ENCODE measurements around the gene DOK1.

The DOK1 gene

DNA sequence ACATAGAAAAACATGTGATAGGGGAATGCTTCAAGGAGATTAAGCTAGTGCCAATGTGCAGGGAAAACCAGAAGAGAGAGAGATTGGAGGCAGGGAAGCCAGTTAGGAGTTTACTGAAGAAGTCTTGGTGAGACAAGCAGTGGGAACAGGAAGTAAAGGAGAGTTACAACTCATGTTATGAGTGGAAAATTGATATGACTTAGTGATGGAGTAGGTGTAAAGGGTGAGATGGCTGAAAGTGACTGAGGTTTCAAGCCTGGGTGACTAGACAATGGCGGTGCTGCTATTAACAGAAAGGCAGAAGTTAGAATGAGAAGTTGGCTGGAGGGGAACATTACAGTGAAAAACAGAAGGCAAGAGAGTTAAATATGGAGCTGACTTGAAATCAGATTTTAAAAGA lies 16.5 kb downstream of the DOK1 start:
- no peak for DNase-seq

DNA sequence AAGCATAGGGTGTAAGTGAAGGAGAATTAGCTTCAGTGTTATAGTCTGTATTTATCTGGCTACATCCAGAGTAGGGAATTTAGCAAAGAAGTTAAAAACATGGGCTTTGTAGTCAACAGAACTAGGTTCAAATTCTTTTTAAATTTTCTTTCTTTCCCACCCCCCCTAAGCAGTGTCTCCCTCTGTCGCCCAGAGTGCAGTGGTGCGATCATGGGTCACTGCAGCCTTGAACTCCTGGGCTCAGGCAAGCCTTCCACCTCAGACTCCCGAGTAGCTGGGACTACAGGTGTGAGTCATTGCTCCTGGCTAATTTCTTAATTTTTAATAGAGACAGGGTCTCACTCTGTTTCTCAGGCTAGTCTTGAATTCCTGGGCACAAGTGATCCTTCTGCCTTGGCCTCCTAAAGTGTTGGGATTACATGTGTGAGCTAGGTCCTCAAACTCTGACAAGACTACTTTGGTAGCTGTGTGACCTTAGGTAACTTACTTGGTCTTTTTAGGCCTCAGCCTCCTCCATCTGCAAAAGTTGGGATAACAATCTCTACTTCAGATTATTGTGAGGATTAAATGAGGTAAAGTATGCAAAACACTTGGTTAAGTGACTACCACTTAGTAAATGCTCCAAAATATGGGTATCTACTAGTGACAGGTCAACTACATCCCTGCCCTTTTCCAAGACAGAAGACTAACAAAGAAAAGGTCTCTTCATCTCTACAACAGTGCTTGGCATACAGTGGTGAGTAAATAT lies 17.8 kb downstream of the DOK1 start:
- DNase-seq, result no peak

DNA sequence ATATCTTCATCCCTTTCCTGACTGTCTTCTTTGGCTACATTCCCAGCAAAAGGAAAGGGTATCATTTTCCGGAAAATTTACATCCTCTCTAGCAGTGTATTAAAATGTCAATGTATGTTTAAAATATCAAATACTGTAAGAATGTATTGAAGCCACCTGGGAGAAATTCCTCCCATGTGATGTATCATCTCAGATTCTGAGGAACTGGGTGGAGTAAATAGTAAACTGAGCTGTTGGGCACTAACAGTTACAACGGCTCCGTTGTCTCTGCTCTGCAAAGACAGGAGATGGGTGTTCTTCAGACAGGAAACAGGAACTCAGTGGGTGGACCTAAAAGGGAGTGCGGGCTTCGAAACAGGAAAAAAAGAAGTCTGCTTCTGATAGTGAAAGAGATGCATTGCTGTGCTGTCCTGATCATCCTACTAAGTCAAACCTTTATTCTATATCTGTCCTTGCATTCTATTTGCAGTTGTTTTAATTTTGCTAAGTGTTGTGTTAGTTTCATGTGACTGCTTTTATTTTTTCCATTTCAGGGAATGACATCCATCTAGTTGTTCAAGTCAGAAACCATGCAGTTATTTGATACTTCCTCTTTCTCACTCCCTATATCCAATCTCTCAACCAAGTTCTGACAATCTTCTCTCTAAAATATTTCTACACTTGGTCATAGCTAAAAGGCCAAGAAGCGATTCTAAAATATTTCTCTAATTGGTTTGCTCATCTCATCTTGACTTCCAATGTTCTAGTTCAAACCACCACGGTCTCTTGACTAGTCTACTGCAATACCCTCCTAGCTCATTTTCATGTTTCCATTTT lies 19.4 kb downstream of the DOK1 start:
- no peak for DNase-seq

DNA sequence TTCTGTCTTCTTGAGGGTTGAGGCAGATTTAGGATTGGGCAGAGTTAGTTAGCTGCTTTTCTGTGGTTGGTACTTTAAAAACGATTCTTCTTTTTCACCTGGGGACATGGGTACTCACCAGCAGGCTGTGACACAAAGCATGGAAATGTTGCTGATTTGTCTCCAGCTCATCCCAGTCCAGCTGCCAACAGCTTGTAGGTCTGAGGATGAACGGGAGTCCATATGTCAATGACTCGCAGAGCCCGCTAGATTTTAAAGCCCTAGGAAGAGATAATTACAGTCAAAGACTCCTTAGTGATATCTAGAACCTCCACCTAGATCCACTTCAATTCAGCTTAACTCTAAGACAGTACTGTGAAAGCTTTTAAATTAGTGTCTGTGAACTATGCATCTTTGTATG lies 20.8 kb downstream of the DOK1 start:
- DNase-seq, result no peak

DNA sequence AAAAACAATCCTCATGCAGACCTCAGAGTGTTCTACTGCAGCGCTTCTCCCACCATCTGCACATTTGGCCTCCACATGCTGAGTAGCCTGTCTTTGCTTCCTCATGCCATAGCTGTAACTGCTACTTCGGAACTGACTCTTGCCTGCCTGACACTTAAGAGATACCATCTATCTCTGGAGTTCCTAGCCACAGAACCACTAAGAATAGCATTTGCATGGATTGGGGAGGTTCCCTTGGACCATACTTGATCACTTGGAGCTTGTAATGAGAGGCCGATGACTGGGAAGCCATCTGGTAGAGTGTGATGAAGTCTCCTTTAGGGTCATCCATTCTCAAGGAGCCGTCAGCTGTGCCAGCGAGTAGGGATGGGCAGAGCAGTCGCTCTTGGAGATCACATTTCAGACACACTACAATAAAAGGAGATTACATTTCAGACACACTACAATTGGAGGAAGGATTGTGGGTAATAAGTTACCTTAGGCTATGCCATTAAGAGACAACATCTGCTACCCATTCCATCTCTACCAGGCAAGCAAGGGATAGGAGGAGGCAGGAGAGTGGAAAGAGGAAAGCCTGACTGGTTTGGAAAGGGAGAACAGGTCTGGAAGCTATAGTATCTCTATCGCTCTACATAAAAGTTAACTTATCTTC lies 21.8 kb downstream of the DOK1 start:
- DNase-seq, result no peak

DNA sequence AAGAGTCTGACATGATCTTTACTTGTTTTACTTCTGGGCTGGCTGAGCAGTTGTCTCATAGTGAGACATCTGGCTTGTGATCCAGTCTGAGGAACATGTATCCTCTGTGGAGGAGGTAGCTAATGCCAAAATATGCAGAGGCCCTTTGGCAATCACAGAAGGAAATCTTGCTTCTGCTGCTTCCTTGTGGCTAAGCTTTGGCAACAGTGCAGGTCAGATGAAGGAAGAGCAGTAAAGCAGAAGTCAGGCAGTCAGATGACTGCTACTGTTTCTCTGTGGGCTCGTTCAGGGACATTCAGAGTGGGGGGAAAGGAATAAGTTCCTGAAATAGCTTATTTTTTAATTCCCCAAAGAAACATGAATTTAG lies 22.3 kb downstream of the DOK1 start:
- DNase-seq, result no peak

DNA sequence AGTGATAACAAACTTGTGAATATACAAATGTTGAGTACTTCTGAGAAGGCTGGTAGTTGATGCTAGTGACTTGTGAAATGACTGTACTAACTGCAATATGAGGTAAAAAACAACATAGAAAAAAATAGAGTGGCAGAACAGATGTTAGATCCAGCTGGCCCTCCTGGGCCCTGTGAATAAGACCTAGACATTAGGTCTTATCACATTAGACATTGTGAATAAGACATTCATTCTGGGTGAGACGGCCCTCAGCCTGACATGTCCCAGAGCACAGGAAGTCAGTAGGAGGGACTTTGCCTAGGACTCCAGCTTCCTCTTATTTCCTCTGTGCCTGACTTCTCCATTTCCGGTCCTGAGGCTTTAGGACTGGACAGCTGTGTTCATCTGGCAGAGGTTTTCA lies 22.9 kb downstream of the DOK1 start:
- no peak for DNase-seq

DNA sequence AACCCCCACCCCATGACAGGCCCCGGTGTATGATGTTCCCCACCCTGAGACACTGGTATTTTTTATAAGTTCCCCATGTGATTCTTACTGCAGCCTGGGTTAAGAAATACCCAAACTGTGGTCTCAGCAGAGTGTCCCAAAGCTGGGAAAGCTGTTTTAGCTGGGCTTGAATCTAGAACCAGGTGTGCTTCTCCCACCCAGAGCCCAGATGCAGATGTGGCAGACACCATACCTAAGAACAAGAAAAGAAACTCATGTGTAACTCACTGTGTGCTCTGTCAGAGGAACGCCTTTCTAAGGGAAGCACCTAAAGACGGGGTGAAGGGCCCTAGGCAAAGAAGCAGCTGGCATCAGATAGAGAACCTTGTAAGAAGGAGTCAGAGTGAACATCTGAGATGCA lies 23.9 kb downstream of the DOK1 start:
- no peak for DNase-seq

DNA sequence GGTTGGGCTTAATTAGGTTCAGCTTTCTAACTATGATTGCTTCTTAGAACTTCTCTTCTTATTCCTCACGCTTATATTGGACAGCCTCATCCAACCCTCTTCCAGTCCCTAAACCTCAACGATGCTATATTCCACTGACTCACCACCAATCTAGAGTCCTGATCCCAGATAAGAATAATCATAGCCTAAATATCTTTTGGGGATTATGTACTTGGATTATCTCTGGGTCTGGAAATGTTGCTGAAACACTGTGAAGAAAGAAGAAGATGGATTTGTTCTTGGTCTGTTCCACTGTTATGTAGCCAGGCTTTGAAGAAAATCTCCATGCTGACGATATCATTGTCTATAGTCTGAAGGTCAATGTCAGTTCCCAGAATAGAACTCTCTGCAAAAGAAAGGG lies 26.9 kb downstream of the DOK1 start:
- DNase-seq, result no peak

DNA sequence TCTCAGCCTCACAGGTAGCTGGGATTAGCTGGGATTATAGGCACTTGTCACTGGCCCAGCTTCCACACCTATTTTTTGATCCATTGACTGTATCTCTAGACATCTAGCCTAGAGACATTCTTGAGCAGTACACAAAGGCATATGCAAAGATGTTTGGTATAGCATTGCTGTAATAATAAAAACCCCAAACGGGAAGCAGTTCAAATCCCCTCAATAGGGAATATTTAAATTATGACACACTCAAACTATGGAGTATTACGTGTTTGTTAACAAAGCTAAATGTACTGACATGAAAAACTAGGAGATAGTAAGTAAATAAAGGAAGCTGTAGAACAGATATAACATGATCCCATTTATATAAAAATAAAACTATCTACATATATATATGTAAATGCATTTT lies 27.7 kb downstream of the DOK1 start:
- DNase-seq, result no peak

DNA sequence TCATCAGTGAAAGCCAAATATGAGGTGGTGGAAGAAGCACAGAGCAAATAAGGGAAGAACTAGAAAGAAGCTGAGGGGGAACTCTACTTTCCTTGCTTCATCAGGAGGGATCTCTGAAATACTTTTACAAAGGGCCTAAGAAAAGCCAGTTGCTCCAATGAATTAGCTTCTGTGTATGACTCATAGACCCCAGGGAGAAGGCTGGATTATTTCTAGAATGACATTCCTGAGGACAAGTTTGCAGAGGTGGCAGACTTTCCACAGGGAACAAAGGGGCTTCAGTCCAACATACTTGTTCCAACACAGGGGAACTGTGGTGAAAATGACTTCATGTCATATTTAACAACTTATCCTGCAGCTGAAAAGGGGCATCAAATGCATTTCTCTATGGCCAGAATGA lies 29.0 kb downstream of the DOK1 start:
- no peak for DNase-seq

DNA sequence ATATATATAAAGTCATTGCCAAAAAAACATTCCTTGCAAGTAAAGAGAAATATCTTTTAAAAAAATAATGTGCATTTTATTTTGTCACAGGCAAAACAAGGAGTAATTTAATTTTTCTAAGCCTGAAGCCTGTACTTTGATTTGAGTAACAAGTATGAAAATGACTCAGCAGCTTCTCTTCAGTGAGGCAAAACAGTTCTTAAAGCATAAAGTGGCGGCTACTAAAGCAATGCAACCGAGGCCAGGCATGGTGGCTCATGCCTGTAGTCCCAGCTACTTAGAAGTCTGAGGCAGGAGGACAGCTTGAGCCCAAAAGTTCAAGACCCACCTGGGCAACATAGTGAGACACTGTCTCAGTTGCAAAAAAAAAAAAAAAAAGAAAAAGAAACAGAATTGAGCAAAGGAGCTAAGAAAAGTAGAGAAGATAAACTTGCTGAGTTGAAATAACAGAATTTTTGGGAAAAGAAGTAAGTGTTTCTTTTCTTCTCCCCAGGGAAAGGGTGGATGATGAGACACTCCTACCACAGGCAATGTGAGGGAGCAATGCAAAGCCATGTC lies 29.6 kb downstream of the DOK1 start:
- DNase-seq, result no peak

DNA sequence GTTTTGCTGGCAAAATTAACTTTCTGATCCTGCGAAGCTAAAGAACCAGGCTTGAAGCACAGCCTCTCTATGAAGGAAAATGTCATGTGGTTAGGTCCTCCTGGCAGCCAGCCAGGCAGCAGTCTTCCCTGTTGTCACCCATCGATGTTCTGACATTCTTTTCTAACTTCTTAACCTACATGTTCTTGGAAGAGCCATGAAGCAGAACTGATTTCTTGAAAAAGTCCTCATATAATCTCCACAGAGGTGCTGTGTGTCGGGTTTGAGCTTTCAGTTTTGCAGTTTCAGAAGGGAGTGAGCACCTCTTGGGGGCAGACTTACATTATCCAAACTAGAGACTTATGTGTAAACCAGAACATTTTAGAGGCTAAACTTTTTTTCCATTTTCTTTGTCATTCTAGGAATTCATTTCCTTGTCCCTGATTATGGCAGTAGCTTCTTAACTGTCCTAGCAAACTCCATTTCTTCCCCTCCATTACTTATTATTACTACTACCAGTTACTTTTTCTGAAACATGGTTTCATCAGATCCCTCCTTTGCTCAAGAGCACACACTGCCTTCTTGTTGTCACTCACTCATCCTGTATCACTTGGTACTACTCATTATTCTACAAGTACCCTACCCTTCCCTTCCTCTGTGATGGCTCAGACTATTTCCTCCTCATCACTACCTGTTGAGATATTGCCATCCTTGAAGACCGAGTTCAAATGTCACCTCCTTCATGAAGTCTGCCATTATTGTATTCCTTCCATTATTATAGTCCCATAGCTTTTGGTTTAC lies 31.1 kb downstream of the DOK1 start:
- DNase-seq, result no peak

DNA sequence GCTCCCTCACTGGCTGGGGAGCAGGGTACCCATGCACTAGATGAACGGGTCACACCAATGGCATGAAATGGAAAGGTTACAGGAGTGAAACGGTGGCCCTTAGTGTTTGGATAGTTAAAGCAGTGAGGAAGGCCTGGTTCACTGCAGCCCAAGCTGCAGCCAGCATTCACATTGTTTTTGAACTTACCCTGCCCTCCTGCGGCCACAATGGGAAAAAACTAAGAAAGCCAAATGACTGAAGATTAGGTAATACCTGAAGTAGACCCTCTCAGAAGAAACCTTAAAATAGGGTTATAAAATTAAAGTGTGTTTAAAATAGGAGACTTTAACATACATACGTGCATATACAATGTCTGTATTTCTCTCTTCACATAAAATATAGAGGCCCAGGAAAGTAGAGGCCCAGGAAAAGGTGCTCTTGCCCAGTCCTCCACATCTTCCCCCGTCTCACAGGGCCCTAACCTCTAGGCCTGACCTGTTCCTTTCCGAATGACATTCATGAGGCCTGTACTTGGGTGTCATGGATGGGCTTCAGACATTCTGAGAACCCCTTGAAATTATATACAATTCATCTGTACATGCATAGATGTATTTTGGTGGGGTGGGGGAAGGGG lies 33.3 kb downstream of the DOK1 start:
- peak; percentile 17 for DNase-seq

DNA sequence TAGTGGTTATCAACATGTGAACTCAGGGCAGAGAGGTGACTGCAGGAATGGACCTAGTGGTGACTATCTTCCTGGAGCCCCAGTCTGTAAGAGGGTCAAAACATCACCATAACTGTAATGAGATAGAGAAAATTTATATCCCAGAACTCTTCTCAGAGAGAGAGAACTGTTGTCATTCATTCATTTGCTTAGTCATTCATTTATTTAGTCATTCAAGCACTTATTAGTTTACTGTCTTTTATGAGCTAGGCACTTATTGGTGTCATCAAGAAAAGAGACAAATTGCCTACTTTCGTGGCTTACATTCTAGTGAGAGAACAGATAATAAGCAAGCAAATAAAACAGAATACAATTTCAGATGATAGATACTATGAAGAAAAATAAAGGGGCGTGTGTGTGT lies 34.1 kb downstream of the DOK1 start:
- DNase-seq, result no peak

DNA sequence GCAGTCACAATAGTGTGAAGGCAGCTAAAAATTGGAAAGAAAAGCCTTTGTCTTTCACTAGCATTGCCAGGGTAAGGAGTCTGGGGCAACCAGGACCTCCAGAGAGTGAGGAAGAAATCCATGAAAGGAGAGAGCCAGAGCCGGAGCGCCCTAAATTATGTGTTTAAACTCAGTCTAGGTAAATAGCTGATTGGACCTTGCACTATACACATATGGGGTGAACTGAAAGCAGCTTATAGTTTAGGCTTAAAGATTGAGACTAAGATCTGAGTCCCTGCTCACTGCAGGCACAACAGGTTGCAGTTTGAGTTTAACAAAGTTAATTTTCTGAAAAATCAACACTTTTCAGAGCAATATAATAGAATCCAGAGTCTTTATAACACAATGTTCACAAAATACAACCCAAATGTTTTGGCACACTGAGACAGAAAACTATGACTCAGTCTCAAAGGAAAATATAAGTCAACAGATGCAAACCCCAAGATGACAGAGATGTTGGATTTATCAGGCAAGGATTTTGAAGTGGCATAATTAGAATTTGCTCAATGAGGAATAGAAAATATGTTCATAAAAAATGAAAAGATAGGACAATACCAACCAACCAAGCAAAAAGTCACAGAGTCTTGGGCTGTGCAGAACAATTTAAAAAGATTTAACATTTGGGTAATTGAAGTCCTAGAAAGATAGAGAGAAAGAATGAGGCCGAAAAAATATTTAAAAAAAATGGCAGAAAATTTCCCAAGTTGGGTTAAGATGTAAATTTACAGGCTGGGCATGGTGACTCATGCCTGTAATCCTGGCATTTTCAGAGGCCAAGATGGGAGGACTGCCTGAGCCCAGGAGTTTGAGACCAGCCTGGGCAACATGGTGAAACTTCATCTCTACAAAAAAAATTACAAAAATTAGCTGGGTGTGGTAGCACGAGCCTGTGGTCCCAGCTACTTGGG lies 39.6 kb downstream of the DOK1 start:
- no peak for DNase-seq

DNA sequence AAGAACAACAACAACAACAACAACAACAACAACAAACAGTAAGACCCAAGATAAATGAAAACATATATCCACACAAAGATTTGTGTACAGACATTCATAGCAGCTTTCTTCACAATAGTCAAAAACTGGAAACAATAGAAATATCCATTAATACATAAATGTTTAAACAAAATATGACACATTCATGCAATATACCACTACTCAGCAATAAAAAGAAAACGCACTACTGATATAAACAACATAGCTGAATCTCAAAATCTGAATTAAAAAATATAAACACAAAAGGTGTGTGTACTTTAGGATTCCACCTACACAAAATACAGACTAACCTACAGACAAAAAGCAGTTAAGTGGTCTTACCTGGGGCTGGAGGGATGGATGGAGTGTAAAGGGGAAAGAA lies 42.1 kb downstream of the DOK1 start:
- no peak for DNase-seq

DNA sequence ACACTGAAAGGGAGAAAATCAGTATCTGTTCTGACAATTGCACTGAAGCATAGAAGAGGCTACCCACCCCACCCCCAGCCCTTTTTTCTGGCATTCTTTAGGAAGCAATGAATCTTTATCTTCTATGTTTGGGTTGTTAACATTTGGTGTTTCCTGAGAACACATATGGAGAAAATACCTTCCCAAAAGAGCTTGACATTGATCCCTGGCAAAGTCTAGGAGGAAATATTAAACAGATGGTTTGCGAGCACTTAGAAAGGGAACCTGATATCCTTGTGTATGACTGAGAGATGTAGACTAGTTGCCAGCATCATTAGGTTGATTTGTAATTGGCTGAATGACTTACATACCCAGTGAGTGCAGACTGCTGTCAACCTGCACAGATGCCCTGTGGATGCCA lies 42.9 kb downstream of the DOK1 start:
- peak; percentile 15 for DNase-seq

DNA sequence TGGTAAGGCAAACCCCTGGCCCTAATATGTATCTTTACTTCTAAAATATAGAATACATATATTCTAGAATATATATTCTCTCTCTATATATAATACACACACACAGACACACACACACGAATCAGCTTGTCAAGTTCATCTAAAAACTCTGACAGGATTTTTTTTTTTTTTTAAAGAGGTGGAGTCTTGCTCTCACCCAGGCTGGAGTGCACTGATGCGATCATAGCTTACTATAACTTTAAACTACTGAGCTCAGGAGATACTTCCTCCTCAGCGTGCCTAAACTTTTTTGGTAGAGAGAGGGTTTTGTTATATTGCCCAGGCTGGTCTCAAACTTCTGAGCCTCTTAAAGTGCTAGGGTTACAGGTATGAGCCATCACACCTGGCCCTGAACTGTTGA lies 45.2 kb downstream of the DOK1 start:
- DNase-seq, result no peak

DNA sequence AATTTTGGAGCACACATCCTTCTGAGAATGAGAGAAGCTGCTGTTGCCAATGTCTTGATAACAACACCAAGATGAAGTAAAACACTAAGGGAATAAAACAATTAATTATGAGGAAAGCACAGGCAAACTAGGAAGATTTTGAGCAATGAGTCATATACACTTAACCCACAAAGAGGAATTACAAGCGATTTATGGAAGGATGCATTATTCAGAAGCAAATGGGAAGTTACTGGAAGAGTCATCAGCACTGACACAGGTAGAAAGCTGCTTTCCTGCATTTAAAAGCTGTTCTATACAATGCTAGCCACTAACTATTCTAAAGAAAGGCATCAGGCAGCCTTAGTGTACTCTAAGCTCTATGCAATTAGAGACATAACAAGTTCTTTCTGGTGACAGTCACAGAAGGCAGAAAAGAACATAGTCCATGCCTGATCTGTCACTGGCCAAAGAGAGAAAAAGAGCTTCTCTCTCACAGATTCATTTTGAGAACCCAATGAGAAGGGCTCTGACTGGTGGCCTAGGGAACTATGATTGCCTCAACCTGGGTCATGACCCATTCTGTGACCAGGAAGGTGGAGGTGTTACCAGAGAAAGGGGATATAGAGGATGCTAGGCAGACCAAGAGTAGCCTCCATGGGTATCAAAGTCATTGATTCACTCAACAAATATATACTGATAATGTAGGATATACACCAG lies 48.2 kb downstream of the DOK1 start:
- no peak for DNase-seq
